ENCODE results near the gene ANP32D.
"Not testable (repeated sequence)": the region's sequence is repeated elsewhere in the genome, so short reads cannot be mapped to it uniquely, and the experiment has no call there.

ANP32D gene

DNA sequence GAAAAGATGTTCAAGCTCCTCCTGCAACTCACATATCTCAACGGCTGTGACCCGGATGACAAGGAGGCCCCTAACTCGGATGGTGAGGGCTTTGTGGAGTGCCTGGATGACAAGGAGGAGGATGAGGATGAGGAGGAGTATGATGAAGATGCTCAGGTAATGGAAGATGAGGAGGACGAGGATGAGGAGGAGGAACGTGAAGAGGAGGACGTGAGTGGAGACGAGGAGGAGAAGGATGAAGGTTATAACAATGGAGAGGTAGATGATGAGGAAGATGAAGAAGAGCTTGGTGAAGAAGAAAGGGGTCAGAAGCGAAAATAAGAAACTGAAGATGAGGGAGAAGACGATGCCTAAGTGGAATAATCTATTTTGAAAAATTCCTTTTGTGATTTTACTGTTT, 702 bp downstream of the ANP32D start:
- no peak for DNase-seq (ENCODE audit: low read depth)

DNA sequence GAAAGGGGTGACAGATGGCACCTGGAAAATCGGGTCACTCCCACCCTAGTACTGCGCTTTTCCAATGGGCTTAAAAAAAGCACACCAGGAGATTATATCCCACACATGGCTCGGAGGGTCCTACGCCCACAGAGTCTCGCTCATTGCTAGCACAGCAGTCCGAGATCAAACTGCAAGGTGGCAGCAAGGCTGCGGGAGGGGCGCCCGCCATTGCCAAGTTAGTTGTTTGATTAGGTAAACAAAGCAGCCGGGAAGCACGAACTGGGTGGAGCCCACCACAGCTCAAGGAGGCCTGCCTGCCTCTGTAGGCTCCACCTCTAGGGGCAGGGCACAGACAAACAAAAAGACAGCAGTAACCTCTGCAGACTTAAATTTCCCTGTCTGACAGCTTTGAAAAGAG, 2.1 kb downstream of the ANP32D start:
- not testable (repeated sequence) for DNase-seq (ENCODE audit: low read depth)

More for the DNA sequence above, 702 bp downstream of the ANP32D start:
- H3K4me3 ChIP-seq (ENCODE audit: low read length), result no peak overlapping the region
- TF ChIP-seq, protein P1, sequence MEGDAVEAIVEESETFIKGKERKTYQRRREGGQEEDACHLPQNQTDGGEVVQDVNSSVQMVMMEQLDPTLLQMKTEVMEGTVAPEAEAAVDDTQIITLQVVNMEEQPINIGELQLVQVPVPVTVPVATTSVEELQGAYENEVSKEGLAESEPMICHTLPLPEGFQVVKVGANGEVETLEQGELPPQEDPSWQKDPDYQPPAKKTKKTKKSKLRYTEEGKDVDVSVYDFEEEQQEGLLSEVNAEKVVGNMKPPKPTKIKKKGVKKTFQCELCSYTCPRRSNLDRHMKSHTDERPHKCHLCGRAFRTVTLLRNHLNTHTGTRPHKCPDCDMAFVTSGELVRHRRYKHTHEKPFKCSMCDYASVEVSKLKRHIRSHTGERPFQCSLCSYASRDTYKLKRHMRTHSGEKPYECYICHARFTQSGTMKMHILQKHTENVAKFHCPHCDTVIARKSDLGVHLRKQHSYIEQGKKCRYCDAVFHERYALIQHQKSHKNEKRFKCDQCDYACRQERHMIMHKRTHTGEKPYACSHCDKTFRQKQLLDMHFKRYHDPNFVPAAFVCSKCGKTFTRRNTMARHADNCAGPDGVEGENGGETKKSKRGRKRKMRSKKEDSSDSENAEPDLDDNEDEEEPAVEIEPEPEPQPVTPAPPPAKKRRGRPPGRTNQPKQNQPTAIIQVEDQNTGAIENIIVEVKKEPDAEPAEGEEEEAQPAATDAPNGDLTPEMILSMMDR (conservative IDR thresholded peaks at IDR 0.05; ENCODE audit: low read depth, low read length), result no peak

DNA sequence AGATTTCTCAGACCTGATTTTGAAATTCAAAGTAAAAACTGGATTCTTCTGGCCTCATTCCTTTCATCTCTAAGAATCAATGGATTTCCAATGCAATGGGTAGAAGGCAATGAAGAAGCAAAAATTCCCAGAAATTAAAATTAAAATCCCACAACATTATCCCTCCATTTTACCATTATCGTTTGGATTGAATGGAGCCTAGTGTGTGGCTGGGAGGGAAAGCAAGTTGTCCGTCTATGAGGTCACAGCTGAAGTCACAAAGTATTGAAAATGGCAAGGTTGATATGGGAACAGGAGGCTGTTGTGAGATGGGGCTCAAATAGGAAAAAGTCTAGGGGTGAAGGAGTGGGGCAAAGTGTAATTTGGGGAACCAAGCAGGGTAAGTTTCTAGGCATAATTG, 9.8 kb downstream of the ANP32D start, which contains the start of gene C12orf54:
Gene C12orf54, plus strand, starts transcription at position 301 of the 400 bp plus-strand sequence. CDS start 799 bp downstream, outside the sequence.
- TF ChIP-seq, protein P1 (conservative IDR thresholded peaks at IDR 0.05; ENCODE audit: low read depth, low read length), result no peak
- DNase-seq (ENCODE audit: low read depth), result no peak
- no peak within 1 kb of the TSS for H3K4me3 ChIP-seq (ENCODE audit: low read length)

More for the DNA sequence above, 2.1 kb downstream of the ANP32D start:
- H3K4me3 ChIP-seq (ENCODE audit: low read length), result not testable (repeated sequence)

DNA sequence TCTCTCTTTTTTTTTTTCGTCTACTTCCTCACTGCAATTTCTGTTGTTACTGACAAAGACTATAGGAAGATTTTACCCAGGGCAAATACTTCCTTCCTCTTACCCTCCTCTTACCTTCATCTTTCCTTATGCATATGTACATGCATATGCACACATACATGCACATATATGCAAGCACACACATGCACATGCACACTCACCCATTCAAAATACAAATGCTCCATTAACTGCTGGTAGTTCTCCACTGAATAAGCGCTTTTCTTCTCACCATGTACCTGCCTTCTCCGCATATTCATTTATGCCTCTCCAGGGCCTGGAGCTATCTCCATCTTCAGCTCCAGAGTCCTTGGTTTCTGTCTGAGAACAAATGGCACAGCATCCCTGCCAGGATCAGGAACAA, 10.6 kb downstream of the ANP32D start:
- no peak for DNase-seq (ENCODE audit: low read depth)
- H3K4me3 ChIP-seq (ENCODE audit: low read length), result no peak overlapping the region
- TF ChIP-seq, protein P1 (conservative IDR thresholded peaks at IDR 0.05; ENCODE audit: low read depth, low read length), result no peak

DNA sequence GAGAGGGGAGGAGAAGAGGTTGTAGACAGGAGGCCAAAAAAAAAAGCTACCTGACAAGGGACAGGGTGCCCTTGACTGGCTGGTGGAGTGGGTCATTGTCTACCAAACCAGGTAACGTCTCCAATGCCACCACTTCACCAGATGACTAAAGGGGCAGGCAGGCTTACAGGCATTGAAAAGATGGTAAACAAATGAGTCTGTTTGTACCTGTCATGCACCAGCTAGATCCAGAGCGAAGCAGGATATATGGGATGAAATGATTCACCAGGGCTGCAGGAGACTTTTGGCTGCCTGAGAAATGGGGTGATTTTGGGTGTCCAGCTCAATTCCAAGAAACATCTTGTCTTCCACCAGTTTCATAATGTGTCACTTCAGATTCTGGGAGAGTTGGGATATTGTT, 13.9 kb downstream of the ANP32D start:
- DNase-seq (ENCODE audit: low read depth), result no peak
- TF ChIP-seq, protein P1 (conservative IDR thresholded peaks at IDR 0.05; ENCODE audit: low read depth, low read length), result no peak

DNA sequence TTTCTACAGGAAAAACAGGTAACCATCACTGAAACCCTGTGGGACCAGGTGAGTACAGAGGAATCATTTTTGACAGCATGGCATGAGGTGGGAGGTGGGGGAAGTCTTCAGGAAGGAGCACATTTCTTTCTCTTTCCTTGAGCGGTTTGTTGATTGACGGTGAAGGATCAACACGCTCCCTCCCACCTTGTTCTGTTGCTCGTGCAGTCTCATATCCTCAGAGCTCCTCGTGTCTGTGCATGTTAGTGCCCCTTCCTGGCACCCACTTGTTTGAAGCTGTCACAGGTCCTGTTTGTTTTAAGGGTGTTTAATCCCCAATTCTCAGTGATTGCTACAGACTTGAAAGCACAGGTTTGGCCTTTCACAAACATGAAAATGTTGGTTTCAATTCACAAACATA, 14.3 kb downstream of the ANP32D start:
- DNase-seq (ENCODE audit: low read depth), result no peak
- TF ChIP-seq, protein P1 (conservative IDR thresholded peaks at IDR 0.05; ENCODE audit: low read depth, low read length), result no peak
- H3K4me3 ChIP-seq (ENCODE audit: low read length), result no peak overlapping the region

More for the DNA sequence above, 13.9 kb downstream of the ANP32D start:
- H3K4me3 ChIP-seq (ENCODE audit: low read length), result no peak overlapping the region

DNA sequence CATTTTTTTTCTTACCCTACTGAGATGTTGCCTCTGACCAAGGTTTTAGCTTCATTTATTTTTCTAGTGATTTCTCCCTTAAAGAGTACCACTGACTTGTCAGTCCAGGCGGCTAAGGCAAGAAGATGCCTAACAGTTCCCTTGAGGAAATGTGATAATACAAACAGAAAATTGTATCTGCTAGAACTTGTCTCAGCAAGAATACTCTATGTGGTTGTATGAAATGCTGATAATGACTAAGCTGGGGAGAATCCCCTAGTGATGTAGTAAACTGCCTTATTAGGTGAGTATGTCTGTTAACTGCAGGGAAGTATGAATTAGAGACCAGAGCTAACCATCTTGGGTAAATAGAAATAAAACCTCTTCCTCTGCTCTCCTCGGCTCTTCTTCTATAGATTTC, 16.7 kb downstream of the ANP32D start:
- TF ChIP-seq, protein P1 (conservative IDR thresholded peaks at IDR 0.05; ENCODE audit: low read depth, low read length), result no peak
- no peak overlapping the region for H3K4me3 ChIP-seq (ENCODE audit: low read length)
- DNase-seq (ENCODE audit: low read depth), result no peak

DNA sequence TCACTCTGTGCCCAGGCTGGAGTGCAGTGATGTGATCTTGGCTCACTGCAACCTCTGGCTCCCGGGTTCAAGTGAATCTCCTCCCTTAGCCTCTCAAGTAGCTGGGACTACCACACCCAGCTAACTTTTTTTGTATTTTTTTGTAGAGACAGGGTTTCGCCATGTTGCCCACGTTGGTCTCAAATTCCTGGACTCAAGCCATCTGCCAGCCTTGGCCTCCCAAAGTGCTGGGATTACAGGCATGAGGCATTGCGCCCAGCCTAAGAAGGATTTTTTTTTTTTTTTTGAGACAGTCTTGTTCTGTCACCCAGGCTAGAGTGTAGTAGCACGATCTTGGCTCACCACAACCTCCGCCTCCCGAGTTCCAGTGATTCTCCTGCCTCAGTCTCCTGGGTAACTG, 17.1 kb downstream of the ANP32D start:
- not testable (repeated sequence) for H3K4me3 ChIP-seq (ENCODE audit: low read length); DNase-seq (ENCODE audit: low read depth)

DNA sequence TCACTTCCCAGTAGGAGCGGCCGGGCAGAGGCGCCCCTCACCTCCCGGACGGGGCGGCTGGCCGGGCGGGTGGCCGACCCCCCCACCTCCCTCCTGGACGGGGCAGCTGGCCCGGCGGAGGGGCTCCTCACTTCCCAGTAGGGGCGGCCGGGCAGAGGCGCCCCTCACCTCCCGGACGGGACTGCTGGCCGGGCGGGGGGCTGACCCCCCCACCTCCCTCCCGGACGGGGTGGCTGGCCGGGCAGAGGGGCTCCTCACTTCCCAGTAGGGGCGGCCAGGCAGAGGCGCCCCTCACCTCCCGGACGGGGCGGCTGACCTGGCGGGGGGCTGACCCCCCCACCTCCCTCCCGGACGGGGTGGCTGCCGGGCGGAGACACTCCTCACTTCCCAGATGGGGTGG, 27.9 kb downstream of the ANP32D start:
- H3K4me3 ChIP-seq (ENCODE audit: low read length); DNase-seq (ENCODE audit: low read depth): not testable (repeated sequence)

DNA sequence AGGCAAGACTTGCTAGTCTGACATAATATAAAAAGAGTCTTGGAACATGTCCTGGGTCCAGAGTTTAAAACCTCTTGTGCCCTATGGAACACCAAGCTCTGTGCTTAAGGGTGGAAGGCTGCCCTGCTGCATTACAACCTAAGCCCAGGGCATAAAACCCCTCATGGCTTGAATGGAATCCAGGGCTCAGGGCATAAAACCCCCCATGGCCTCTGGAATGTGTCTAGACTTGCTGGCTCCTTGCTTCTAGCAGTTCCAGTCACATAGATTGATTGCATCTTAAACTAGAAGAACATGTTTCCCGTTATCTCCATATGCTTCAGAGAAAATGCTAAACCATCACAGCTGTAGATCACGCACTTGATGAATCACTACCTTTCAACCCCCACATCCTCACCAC, 34.5 kb downstream of the ANP32D start:
- DNase-seq (ENCODE audit: low read depth); H3K4me3 ChIP-seq (ENCODE audit: low read length): not testable (repeated sequence)

Measured in retinal pigment epithelial cell (primary cell).